Uterus (tissue), 4 donors: ENCODE results near the gene AGPAT2. TPM values are rescaled to one million over a fixed set of nuclear protein-coding genes. Genes with fewer than 3 reads are reported as not detected.

Source experiments
- DNase-seq, 2 donors: peaks; one replicate each; pipeline ENCODE4 v3.0.0-alpha.2; 2019 to 2020
- H3K27ac ChIP-seq, 2 donors: fragments of 200-600 bp; sonication (generic); 1 replicate in 1 of 2; 2 replicates in 1 of 2; pipeline ENCODE4 v1.5.1; 2016 to 2018
- H3K27me3 ChIP-seq, 2 donors: fragments of 200-600 bp; sonication (generic); one replicate each; pipeline ENCODE4 v1.5.1; 2018 to 2019; ENCODE audit warnings: control low read depth in 1 of 2
- H3K36me3 ChIP-seq, 2 donors: fragments of 200-600 bp; sonication (generic); one replicate each; pipeline ENCODE4 v1.5.1; 2019; ENCODE audit warnings: control low read depth in 1 of 2
- H3K4me1 ChIP-seq, 2 donors: fragments of 200-600 bp; sonication (generic); one replicate each; pipeline ENCODE4 v1.5.1; 2018 to 2019; ENCODE audit warnings: control low read depth in 1 of 2
- H3K4me3 ChIP-seq, 2 donors: fragments of 200-600 bp; sonication (generic); 1 replicate in 1 of 2; 2 replicates in 1 of 2; pipeline ENCODE4 v1.5.1; 2018 to 2019; ENCODE audit warnings: mild to moderate bottlenecking in 1 of 2
- H3K9me3 ChIP-seq, 2 donors: fragments of 200-600 bp; sonication (generic); one replicate each; pipeline ENCODE4 v1.5.1; 2019; ENCODE audit warnings: control low read depth in 1 of 2
- CTCF ChIP-seq, 4 experiments: fragments of 200-600 bp in 2 of 4; fragments of 450-650 bp in 2 of 4; sonication (generic) in 2 of 4; IDR thresholded peaks; one replicate each; pipeline ENCODE4 v1.5.1; 2016 to 2019; ENCODE audit warnings: antibody characterized with exemption in 4 of 4, mild to moderate bottlenecking in 2 of 4, moderate library complexity in 1 of 4
- POLR2A ChIP-seq, 2 donors: fragments of 450-650 bp; IDR thresholded peaks; one replicate each; pipeline ENCODE4 v1.6.1; 2016; ENCODE audit warnings: antibody characterized with exemption in 2 of 2, mild to moderate bottlenecking in 1 of 2, moderate library complexity in 1 of 2
- intact Hi-C: fragments of 100-400 bp; cut with DNase I; formaldehyde crosslinking; loops from one replicate; pipeline ENCODE4 v1.15.1; 2023; ENCODE audit warnings: low total_unique reads
- total RNA-seq, 4 donors: library from RNA; depleted of rRNA in 3 of 4; stranded (reverse); fragments of >200 nt in 3 of 4; gene quantifications; one replicate each; pipeline versions ENCODE4 v1.1.0 to v1.2.4, GENCODE V29; 2014 to 2023
- donor health status: DM: yes; HTN: yes; CAD: no.

The AGPAT2 gene
- total RNA-seq, 4 donors from 2014 or later = 22.7 to 45.1 (median 38.6) TPM

GRCh38 chr9:136668983-136669790, 18.1 kb downstream of the AGPAT2 start:
- intact Hi-C loops = no loop called here
- no peak for DNase-seq
- Histone ChIP-seq H3K27ac (peak overlapping the region in 1 of 2 donors; percentile 49), H3K4me1 (peaks cover 0 to 18% of the 10 kb centered on the region in 2 donors), H3K9me3 (no peaks in the 10 kb centered on the region), H3K27me3 (peaks cover 0 to 18% of the 10 kb centered on the region in 2 donors), H3K36me3 (no peaks in the 10 kb centered on the region), H3K4me3 (peak overlapping the region in 1 of 2 donors; percentile 24)
- no peak for TF ChIP-seq CTCF (IDR thresholded peaks at IDR 0.05)
- TF ChIP-seq POLR2A (IDR thresholded peaks at IDR 0.05) = no peak

GRCh38 chr9:136667940-136668760, 19.1 kb downstream of the AGPAT2 start:
- Histone ChIP-seq H3K27ac (peak overlapping the region in 1 of 2 donors; percentile 49), H3K9me3 (no peaks in the 10 kb centered on the region), H3K4me1 (peaks cover 0 to 18% of the 10 kb centered on the region in 2 donors), H3K36me3 (no peaks in the 10 kb centered on the region), H3K4me3 (peak overlapping the region; percentile 17 to 24), H3K27me3 (peaks cover 0 to 18% of the 10 kb centered on the region in 2 donors)
- TF ChIP-seq CTCF (IDR thresholded peaks at IDR 0.05) = no peak
- TF ChIP-seq POLR2A (IDR thresholded peaks at IDR 0.05) = no peak
- intact Hi-C loops = no loop called here
- no peak for DNase-seq

GRCh38 chr9:136667214-136667939, 19.9 kb downstream of the AGPAT2 start:
- H3K36me3 ChIP-seq = no peaks in the 10 kb centered on the region
- peaks cover 0 to 18% of the 10 kb centered on the region in 2 donors for H3K4me1 ChIP-seq
- peaks cover 0 to 18% of the 10 kb centered on the region in 2 donors for H3K27me3 ChIP-seq
- H3K4me3 ChIP-seq = peak overlapping the region; percentile 17 to 24
- H3K27ac ChIP-seq = peak overlapping the region in 1 of 2 donors; percentile 49
- TF ChIP-seq CTCF (IDR thresholded peaks at IDR 0.05) = no peak
- no peak for TF ChIP-seq POLR2A (IDR thresholded peaks at IDR 0.05)
- intact Hi-C loops = no loop called here
- no peaks in the 10 kb centered on the region for H3K9me3 ChIP-seq
- no peak for DNase-seq

GRCh38 chr9:136666372-136667213, 20.7 kb downstream of the AGPAT2 start:
- Histone ChIP-seq H3K9me3 (no peaks in the 10 kb centered on the region), H3K27ac (peak overlapping the region in 1 of 2 donors; percentile 49), H3K27me3 (peaks cover 0 to 18% of the 10 kb centered on the region in 2 donors), H3K4me1 (peaks cover 0 to 17% of the 10 kb centered on the region in 2 donors), H3K36me3 (no peaks in the 10 kb centered on the region), H3K4me3 (peak overlapping the region; percentile 24 to 29)
- TF ChIP-seq CTCF (IDR thresholded peaks at IDR 0.05) = no peak
- TF ChIP-seq POLR2A (IDR thresholded peaks at IDR 0.05) = no peak
- intact Hi-C loops = no loop called here
- no peak for DNase-seq
